Heart right ventricle (tissue), 16 donors: ENCODE data around the gene GPR62. TPM values are rescaled to one million over a fixed set of nuclear protein-coding genes. Genes with fewer than 3 reads are reported as not detected.

Source experiments
- ATAC-seq, 8 donors: fragments of 200-7000 bp; cut with Tn5 transposase; one replicate each; pipeline ENCODE4 v1.9.1; 2020; ENCODE audit warnings: mild to moderate bottlenecking in 8 of 8, moderate library complexity in 8 of 8, moderate number of reproducible peaks in 1 of 8
- DNase-seq, 2 donors: peaks; one replicate each; pipeline ENCODE4 v3.0.0-alpha.2; 2020
- H3K27ac ChIP-seq, 10 donors: fragments of 200-600 bp; sonication (generic) in 2 of 10; one replicate each; pipeline versions ENCODE4 v1.5.0 to v1.8.0; 2020 to 2022; ENCODE audit warnings: mild to moderate bottlenecking in 3 of 10
- H3K27me3 ChIP-seq, 7 donors: fragments of 200-600 bp; one replicate each; pipeline ENCODE4 v1.8.0; 2021 to 2022; ENCODE audit warnings: mild to moderate bottlenecking in 2 of 7
- H3K36me3 ChIP-seq, 9 donors: fragments of 200-600 bp; sonication (generic) in 1 of 9; one replicate each; pipeline versions ENCODE4 v1.5.0 to v1.8.0; 2020 to 2022; ENCODE audit warnings: mild to moderate bottlenecking in 2 of 9
- H3K4me1 ChIP-seq, 9 donors: fragments of 200-600 bp; sonication (generic) in 1 of 9; one replicate each; pipeline versions ENCODE4 v1.5.0 to v1.8.0; 2020 to 2022; ENCODE audit warnings: mild to moderate bottlenecking in 4 of 9
- H3K4me3 ChIP-seq, 10 donors: fragments of 200-600 bp; sonication (generic) in 2 of 10; one replicate each; pipeline versions ENCODE4 v1.5.0 to v1.8.0; 2020 to 2022; ENCODE audit warnings: mild to moderate bottlenecking in 7 of 10, moderate library complexity in 2 of 10
- H3K9me3 ChIP-seq, 11 donors: fragments of 200-600 bp in 10 of 11; sonication (generic) in 2 of 11; one replicate each; pipeline versions ENCODE4 v1.5.0 to v1.8.0; 2013 to 2022; ENCODE audit warnings: mild to moderate bottlenecking in 2 of 11, control low read depth in 1 of 11, moderate library complexity in 1 of 11
- CTCF ChIP-seq, 9 donors: fragments of 200-600 bp; sonication (generic) in 2 of 9; IDR thresholded peaks; one replicate each; pipeline versions ENCODE4 v1.5.0 to v1.8.0; 2021 to 2022; ENCODE audit warnings: antibody characterized with exemption in 9 of 9, mild to moderate bottlenecking in 5 of 9, moderate library complexity in 1 of 9
- WGBS, 2 donors: extraction: QIAGEN DNeasy Blood & Tissue Kit; methylation state at CpG; one replicate each; pipeline ENCODE4 v1.1.7; 2013; ENCODE audit warnings: inconsistent platforms in 1 of 2; 5-methylcytosine and 5-hydroxymethylcytosine counted together
- intact Hi-C, 10 donors: fragments of 100-400 bp; cut with DNase I; formaldehyde crosslinking; loops; one replicate each; pipeline versions ENCODE4 v1.11.1 to v1.14.2; 2022
- long read RNA-seq, 3 donors: library from polyadenylated mRNA; unstranded; transcript quantifications; one replicate each; pipeline ENCODE4 v2.0.0, GENCODE V29; 2020 to 2021
- polyA plus RNA-seq, 2 donors: library from polyadenylated mRNA; stranded (reverse); fragments of 200-250 nt; gene quantifications; one replicate each; pipeline ENCODE4 v1.2.3, GENCODE V29; 2013
- total RNA-seq, 10 donors: library from RNA; stranded (reverse); fragmentation: NEBNext Ultra II Directional in 3 of 10; extraction: Animal tissue kit (Norgen Biotek cat#: 25700) in 3 of 10; gene quantifications; one replicate each; pipeline versions ENCODE4 v1.2.1 to v1.2.4, GENCODE V29; 2021 to 2023
- donor health status: Arrhythmogenic right ventricular cardiomyopathy.
- donor health status: ischemic (EF 13 %, LVEDD 7.1; RV severe dilation, severe dysfunction).
- donor health status: healthy with polysubstance abuse.
- donor health status: DM: no; HTN: yes; CAD: no.
- donor health status: DM: no; HTN: no; CAD: no.
- donor health status: ischemic (EF 25% LVEDD 6.9; RV normal size, moderate dysfunction).
- donor health status: ischemic (EF 25% LVEDD 5.7; RV mildly dilated, moderate dysfunction).
- donor health status: healthy.
- donor health status: DM: yes; HTN: yes; CAD: no.
- donor health status: Ischemic cardiomyopathy.
- donor health status: ischemic (EF 35%, LVEDD 5.7; RV mildly dilated, moderate dysfunction).
- donor health status: nonischemic (EF 11% LVEDD 7.7; RV severe dilation, severe dysfunction).
- donor health status: DM: yes; HTN: yes; CAD: no.
- donor health status: PGD.
- donor health status: ischemic (EF 29% LVEDD 5.4; RV normal size, mild dysfunction).
- donor health status: nonischemic (EF 23%, LVEDD 6.1; RV moderate dilation, normal function).

Gene GPR62
- total RNA-seq (under 1 TPM in 8 of 10 donors, not detected in 2; 0.14 to 0.38 (median 0.23) TPM), polyA plus RNA-seq (under 1 TPM; 0.01 to 0.15 TPM)
- long read RNA-seq, donor 1, partial matches to known transcripts: 0 of 1 reads
- long read RNA-seq, donor 1, other reads (novel, unspliced or antisense): 0 of 1 reads
- long read RNA-seq, donor 2: 0 reads
- long read RNA-seq, donor 3: 0 reads

- peaks cover 0 to 33% (median 17%) of the 10 kb centered on the region in 9 donors for H3K36me3 ChIP-seq
- intact Hi-C loops: no loop called here
- H3K27me3 ChIP-seq: peaks cover 0 to 23% (median 0%) of the 10 kb centered on the region in 7 donors
- ATAC-seq (peak in 2 of 8 donors; percentile 6 to 16), DNase-seq (no peak)
- no peak for TF ChIP-seq CTCF (IDR thresholded peaks at IDR 0.05)
- peak within 1 kb of the TSS; percentile 18 to 63 (median 52) for H3K4me3 ChIP-seq
- H3K27ac ChIP-seq: peak within 1 kb of the TSS; percentile 75 to 89 (median 82)
- WGBS, 2 donors: 18 to 32% methylated on average over 33 of the region's 33 CpGs
- no peaks in the 10 kb centered on the region for H3K9me3 ChIP-seq
- H3K4me1 ChIP-seq: peaks cover 0 to 29% (median 15%) of the 10 kb centered on the region in 9 donors
Measured at GRCh38 chr3:51955175-51955892, at the start of gene GPR62. Gene GPR62 (plus strand): TSS chr3:51955381. CDS start chr3:51955653, 272 bp downstream.

GRCh38 chr3:51908026-51908425 lies 47.2 kb upstream of the GPR62 start:
- intact Hi-C loops: no loop called here
- H3K36me3 ChIP-seq: no peaks in the 10 kb centered on the region
- H3K27ac ChIP-seq: no peak overlapping the region
- DNase-seq (no peak), ATAC-seq (no peak)
- no peaks in the 10 kb centered on the region for H3K27me3 ChIP-seq
- H3K4me3 ChIP-seq: no peak overlapping the region
- H3K4me1 ChIP-seq: no peaks in the 10 kb centered on the region
- WGBS, 2 donors: 66 to 78% methylated on average over 4 of the region's 4 CpGs
- peaks cover 0 to 11% (median 0%) of the 10 kb centered on the region in 11 donors for H3K9me3 ChIP-seq
- no peak for TF ChIP-seq CTCF (IDR thresholded peaks at IDR 0.05)

GRCh38 chr3:51916418-51916817 lies 38.8 kb upstream of the GPR62 start:
- intact Hi-C loops: no loop called here
- Histone ChIP-seq H3K36me3 (no peaks in the 10 kb centered on the region), H3K4me1 (no peaks in the 10 kb centered on the region), H3K9me3 (no peaks in the 10 kb centered on the region), H3K4me3 (no peak overlapping the region), H3K27ac (no peak overlapping the region), H3K27me3 (no peaks in the 10 kb centered on the region)
- ATAC-seq: no peak
- TF ChIP-seq CTCF (IDR thresholded peaks at IDR 0.05): no peak
- DNase-seq: no peak
- 53 to 55% methylated on average over 5 of the region's 5 CpGs for WGBS, 2 donors

- no peaks in the 10 kb centered on the region for H3K36me3 ChIP-seq
- H3K4me3 ChIP-seq: no peak overlapping the region
- DNase-seq: no peak
- 77 to 82% methylated on average over 11 of the region's 11 CpGs for WGBS, 2 donors
- H3K27ac ChIP-seq: no peak overlapping the region
- no peak for TF ChIP-seq CTCF (IDR thresholded peaks at IDR 0.05)
- intact Hi-C loops: no loop called here
- no peaks in the 10 kb centered on the region for H3K9me3 ChIP-seq
- H3K27me3 ChIP-seq: no peaks in the 10 kb centered on the region
- H3K4me1 ChIP-seq: no peaks in the 10 kb centered on the region
- no peak for ATAC-seq
Measured at GRCh38 chr3:51921081-51921578, 34.1 kb upstream of the GPR62 start.
